Vagina (tissue), 2 donors: ENCODE measurements around the gene INPP4B.

ENCODE experiments used
- POLR2A ChIP-seq, 2 donors: fragments of 450-650 bp; IDR thresholded peaks; one replicate each; pipeline ENCODE4 v1.6.1; 2017; ENCODE audit warnings: antibody characterized with exemption in 2 of 2, mild to moderate bottlenecking in 2 of 2, moderate library complexity in 2 of 2
- TF ChIP-seq, protein P1 (sequence below), 3 experiments: fragments of 450-650 bp in 2 of 3; fragments of 200-600 bp in 1 of 3; sonication (generic) in 1 of 3; IDR thresholded peaks; one replicate each; pipeline ENCODE4 v1.5.1; 2017 to 2019; ENCODE audit warnings: antibody characterized with exemption in 3 of 3, mild to moderate bottlenecking in 2 of 3, moderate library complexity in 2 of 3

DNA sequence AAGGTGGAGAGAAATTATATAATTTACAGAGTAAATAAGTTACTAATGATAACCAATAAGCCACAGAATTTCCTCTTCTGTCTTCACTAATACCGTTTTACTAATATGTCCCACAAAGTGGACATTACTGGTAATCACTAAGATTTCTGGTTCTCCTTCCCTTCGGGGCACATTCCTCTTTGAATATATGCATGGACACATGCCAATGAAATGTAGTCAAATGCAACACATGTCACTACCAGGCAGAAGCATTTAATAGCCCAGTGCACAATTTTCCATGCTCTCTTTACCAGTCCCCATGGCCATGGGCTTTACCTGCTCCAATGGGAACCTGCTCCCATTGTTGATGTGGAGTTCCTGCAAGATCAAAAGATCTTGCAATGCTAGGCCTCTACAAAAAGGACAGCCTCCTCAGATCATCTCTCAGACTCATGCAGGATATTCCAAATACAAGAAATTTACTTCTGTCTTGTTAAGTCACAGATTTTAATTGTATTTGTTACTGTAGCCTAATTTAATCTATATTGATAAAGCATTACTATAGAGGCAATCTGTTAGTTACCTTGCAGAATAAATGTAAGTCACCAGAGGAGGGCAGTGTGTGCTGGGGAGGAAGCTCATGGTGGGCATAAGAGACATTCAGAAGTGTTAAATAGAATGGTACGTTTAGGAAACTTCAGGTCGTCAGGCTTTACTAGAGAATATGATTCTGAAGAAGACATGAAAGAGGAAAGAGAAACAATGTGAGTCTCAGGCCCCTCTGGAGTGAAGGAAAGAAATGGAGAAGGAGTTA is 37.1 kb upstream of the INPP4B start:
- TF ChIP-seq, protein P1, sequence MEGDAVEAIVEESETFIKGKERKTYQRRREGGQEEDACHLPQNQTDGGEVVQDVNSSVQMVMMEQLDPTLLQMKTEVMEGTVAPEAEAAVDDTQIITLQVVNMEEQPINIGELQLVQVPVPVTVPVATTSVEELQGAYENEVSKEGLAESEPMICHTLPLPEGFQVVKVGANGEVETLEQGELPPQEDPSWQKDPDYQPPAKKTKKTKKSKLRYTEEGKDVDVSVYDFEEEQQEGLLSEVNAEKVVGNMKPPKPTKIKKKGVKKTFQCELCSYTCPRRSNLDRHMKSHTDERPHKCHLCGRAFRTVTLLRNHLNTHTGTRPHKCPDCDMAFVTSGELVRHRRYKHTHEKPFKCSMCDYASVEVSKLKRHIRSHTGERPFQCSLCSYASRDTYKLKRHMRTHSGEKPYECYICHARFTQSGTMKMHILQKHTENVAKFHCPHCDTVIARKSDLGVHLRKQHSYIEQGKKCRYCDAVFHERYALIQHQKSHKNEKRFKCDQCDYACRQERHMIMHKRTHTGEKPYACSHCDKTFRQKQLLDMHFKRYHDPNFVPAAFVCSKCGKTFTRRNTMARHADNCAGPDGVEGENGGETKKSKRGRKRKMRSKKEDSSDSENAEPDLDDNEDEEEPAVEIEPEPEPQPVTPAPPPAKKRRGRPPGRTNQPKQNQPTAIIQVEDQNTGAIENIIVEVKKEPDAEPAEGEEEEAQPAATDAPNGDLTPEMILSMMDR (IDR thresholded peaks at IDR 0.05) = no peak
- TF ChIP-seq POLR2A (IDR thresholded peaks at IDR 0.05) = no peak
